HG03457 (cell line): Measurements from ENCODE around the gene MYO5B.

ENCODE experiments used
- ATAC-seq: cut with Tn5 transposase; IDR thresholded peaks from one replicate; pipeline ENCODE4 v1.9.1; 2021; ENCODE audit warnings: moderate number of reproducible peaks; ENCODE audit not compliant: unreplicated experiment

Gene MYO5B

GRCh38 chr18:50189160-50189559 lies 5.8 kb downstream of the MYO5B start:
- peak; percentile 81 for ATAC-seq

- ATAC-seq: no peak
Measured at GRCh38 chr18:50188652-50189051, 6.3 kb downstream of the MYO5B start.

- ATAC-seq: no peak
Measured at GRCh38 chr18:50187659-50188058, 7.3 kb downstream of the MYO5B start.

- no peak for ATAC-seq
Measured at GRCh38 chr18:50186385-50186784, 8.6 kb downstream of the MYO5B start.

- no peak for ATAC-seq
Measured at GRCh38 chr18:50183556-50183955, 11.4 kb downstream of the MYO5B start.

- ATAC-seq: no peak
Measured at GRCh38 chr18:50182511-50182910, 12.4 kb downstream of the MYO5B start.

GRCh38 chr18:50181590-50181989 lies 13.4 kb downstream of the MYO5B start:
- no peak for ATAC-seq

GRCh38 chr18:50179465-50179864 lies 15.5 kb downstream of the MYO5B start:
- no peak for ATAC-seq

GRCh38 chr18:50177294-50177992 lies 17.5 kb downstream of the MYO5B start:
- no peak for ATAC-seq

- ATAC-seq: no peak
Measured at GRCh38 chr18:50172367-50172766, 22.6 kb downstream of the MYO5B start.

GRCh38 chr18:50171406-50171805 lies 23.5 kb downstream of the MYO5B start:
- ATAC-seq: no peak

GRCh38 chr18:50170004-50170403 lies 24.9 kb downstream of the MYO5B start:
- no peak for ATAC-seq

GRCh38 chr18:50169149-50169548 lies 25.8 kb downstream of the MYO5B start:
- ATAC-seq: no peak

- ATAC-seq: no peak
Measured at GRCh38 chr18:50167966-50168365, 27.0 kb downstream of the MYO5B start.

- no peak for ATAC-seq
Measured at GRCh38 chr18:50166901-50167300, 28.0 kb downstream of the MYO5B start.

- no peak for ATAC-seq
Measured at GRCh38 chr18:50163505-50163904, 31.4 kb downstream of the MYO5B start.

GRCh38 chr18:50162486-50163304 lies 32.3 kb downstream of the MYO5B start:
- no peak for ATAC-seq

- ATAC-seq: no peak
Measured at GRCh38 chr18:50161597-50162205, 33.2 kb downstream of the MYO5B start.

GRCh38 chr18:50159654-50160046 lies 35.3 kb downstream of the MYO5B start:
- no peak for ATAC-seq

GRCh38 chr18:50158866-50159653 lies 35.9 kb downstream of the MYO5B start:
- no peak for ATAC-seq

- ATAC-seq: no peak
Measured at GRCh38 chr18:50155406-50155805, 39.5 kb downstream of the MYO5B start.
